GM12878 (cell line): Measurements from ENCODE around the gene FITM1. TPM values are rescaled to one million over a fixed set of nuclear protein-coding genes. Genes with fewer than 3 reads are reported as not detected.

ENCODE experiments used
- ATAC-seq: fragments of 200-7000 bp; cut with Tn5 transposase; 3 replicates; pipeline ENCODE4 v1.9.1; 2020; ENCODE audit warnings: mild to moderate bottlenecking, moderate library complexity
- BruUV-seq: library from RNA; stranded (reverse); fragments of 400-500 nt; replicated peaks from 2 replicates; lab custom pipeline; 2021; lab: Mats Ljungman, UMichigan
- CTCF ChIA-PET: fragments of 300-600 bp; sonication (Branson Sonifier 250); formaldehyde crosslinking; extraction: SDS; loops from one replicate; lab custom pipeline; 2021; ENCODE audit warnings: inconsistent platforms; lab: Yijun Ruan, JAX
- POLR2A ChIA-PET: fragments of 350-600 bp; formaldehyde crosslinking; extraction: SDS; loops from one replicate; lab custom pipeline; 2021; ENCODE audit warnings: inconsistent platforms; lab: Charles Lee
- RAD21 ChIA-PET: fragments of 300-600 bp; sonication (Branson Sonifier 250); formaldehyde crosslinking; loops from one replicate; lab custom pipeline; 2023; ENCODE audit warnings: antibody characterized with exemption; ENCODE audit not compliant: unreplicated experiment; lab: Charles Lee
- SMC1A ChIA-PET: fragments of 300-600 bp; sonication (Branson Sonifier 250); formaldehyde crosslinking; loops from one replicate; lab custom pipeline; 2023; ENCODE audit not compliant: unreplicated experiment, uncharacterized antibody; lab: Charles Lee
- DNase-seq: peaks from one replicate; pipeline ENCODE4 v3.0.0-alpha.2; 2011; ENCODE audit warnings: low read depth, low spot score
- FAIRE-seq: peaks from 3 replicates; lab custom pipeline; 2011; peaks lifted over from hg19 to GRCh38; lab: Jason Lieb, UNC
- H2AFZ ChIP-seq: 2 replicates; pipeline ENCODE4 v1.6.0; 2011; ENCODE audit warnings: low read depth, low read length, control low read depth; ENCODE audit not compliant: control insufficient read depth
- H3K27ac ChIP-seq: 2 replicates; pipeline ENCODE4 v1.5.1; 2011; ENCODE audit warnings: control low read depth; ENCODE audit not compliant: control insufficient read depth, insufficient read depth
- H3K27me3 ChIP-seq, 2 experiments: replicated peaks in 1 of 2; 2 replicates each; pipeline versions ENCODE4 v1.6.0 to v1.6.1; 2011; ENCODE audit warnings: low read length in 1 of 2; ENCODE audit not compliant: control insufficient read depth in 2 of 2, insufficient read depth in 2 of 2
- H3K36me3 ChIP-seq, 2 experiments: 2 replicates each; pipeline ENCODE4 v1.5.1; 2011; ENCODE audit warnings: low read length in 1 of 2; ENCODE audit not compliant: control insufficient read depth in 2 of 2, insufficient read depth in 2 of 2
- H3K4me1 ChIP-seq: 2 replicates; pipeline ENCODE4 v1.6.1; 2011; ENCODE audit warnings: mild to moderate bottlenecking, low read length, moderate library complexity, mixed read lengths; ENCODE audit not compliant: control insufficient read depth, insufficient read depth
- H3K4me2 ChIP-seq: 2 replicates; pipeline ENCODE4 v1.6.0; 2011; ENCODE audit warnings: control low read depth; ENCODE audit not compliant: control insufficient read depth, insufficient read depth
- H3K4me3 ChIP-seq: fragments of 200-600 bp; sonication (generic); 2 replicates; pipeline ENCODE4 v1.5.1; 2016
- H3K79me2 ChIP-seq: 2 replicates; pipeline ENCODE4 v1.6.0; 2011; ENCODE audit warnings: low read length; ENCODE audit not compliant: control insufficient read depth, insufficient read depth
- H3K9ac ChIP-seq: 2 replicates; pipeline ENCODE4 v1.8.0; 2011; ENCODE audit warnings: low read length, control low read depth, mixed read lengths; ENCODE audit not compliant: control insufficient read depth, insufficient read depth
- H3K9me3 ChIP-seq: replicated peaks from 3 replicates; pipeline ENCODE4 v1.5.1; 2011; ENCODE audit warnings: mild to moderate bottlenecking, low read length; ENCODE audit not compliant: control insufficient read depth, insufficient read depth
- H4K20me1 ChIP-seq: 2 replicates; pipeline ENCODE4 v1.6.0; 2011; ENCODE audit not compliant: control insufficient read depth, insufficient read depth
- BCL11A ChIP-seq: IDR thresholded peaks from 2 replicates; pipeline ENCODE4 v1.6.1; 2011; ENCODE audit warnings: low read depth, low read length
- BMI1 ChIP-seq: fragments of 450-650 bp; IDR thresholded peaks from 2 replicates; pipeline ENCODE4 v1.6.1; 2016; ENCODE audit warnings: mild to moderate bottlenecking, moderate library complexity, borderline replicate concordance
- E2F8 ChIP-seq: fragments of 450-650 bp; IDR thresholded peaks from 2 replicates; pipeline ENCODE4 v1.6.1; 2018; ENCODE audit warnings: mild to moderate bottlenecking, low read depth, moderate library complexity; ENCODE audit not compliant: partially characterized antibody
- IRF3 ChIP-seq: fragments of 450-650 bp; IDR thresholded peaks from 2 replicates; pipeline ENCODE4 v1.6.1; 2014; ENCODE audit warnings: mild to moderate bottlenecking
- NR2C2 ChIP-seq: IDR thresholded peaks from 2 replicates; pipeline ENCODE4 v1.6.1; 2011; ENCODE audit warnings: borderline replicate concordance, low read depth; ENCODE audit not compliant: control insufficient read depth, insufficient read length
- RAD51 ChIP-seq: fragments of 450-650 bp; IDR thresholded peaks from 2 replicates; pipeline ENCODE4 v1.6.1; 2016; ENCODE audit warnings: moderate library complexity, mild to moderate bottlenecking, inconsistent platforms
- SIX5 ChIP-seq: IDR thresholded peaks from 2 replicates; pipeline ENCODE4 v1.6.1; 2011; ENCODE audit warnings: mild to moderate bottlenecking, low read depth, low read length, moderate library complexity; ENCODE audit not compliant: severe bottlenecking
- TCF7 ChIP-seq: IDR thresholded peaks from 2 replicates; pipeline ENCODE4 v1.6.1; 2014; ENCODE audit warnings: antibody characterized with exemption, borderline replicate concordance
- ZBED1 ChIP-seq: IDR thresholded peaks from 2 replicates; pipeline ENCODE4 v1.6.1; 2016; ENCODE audit warnings: borderline replicate concordance
- ZNF207 ChIP-seq: fragments of 450-650 bp; IDR thresholded peaks from 2 replicates; pipeline ENCODE4 v1.6.1; 2014; ENCODE audit warnings: antibody characterized with exemption, mild to moderate bottlenecking, borderline replicate concordance
- WGBS: methylation state at CpG from one replicate; pipeline ENCODE4 v1.1.6; 2016; ENCODE audit warnings: low lambda C conversion rate; ENCODE audit not compliant: insufficient replicate concordance, insufficient coverage; ENCODE audit errors: missing lambda C conversion rate; 5-methylcytosine and 5-hydroxymethylcytosine counted together
- in situ Hi-C: fragments of 300-500 bp; cut with MboI; formaldehyde crosslinking; loops from 9 replicates; pipeline ENCODE4 v1.14.3; 2018; ENCODE audit warnings: mixed read lengths
- intact Hi-C: fragments of 100-400 bp; cut with micrococcal nuclease; formaldehyde crosslinking; loops from one replicate; pipeline ENCODE4 v1.14.2; 2022; ENCODE audit not compliant: unreplicated experiment
- polyA plus RNA-seq, 11 experiments: library from polyadenylated mRNA; depleted of rRNA in 4 of 11; unstranded in 6 of 11; stranded (reverse) in 5 of 11; fragments of >200 nt; fragmentation: Nextera tagmentation in 4 of 11; fragmentation: Illumina TruSeq in 1 of 11; extraction: Ambion mirVana in 4 of 11; extraction: Trizol in 1 of 11; gene quantifications; 1 replicate in 1 of 11; 2 replicates in 10 of 11; pipeline versions ENCODE4 v1.2.1 to v1.2.3, GENCODE V29; 2011 to 2016; ENCODE audit warnings: inconsistent platforms in 2 of 11, missing spikeins in 2 of 11, low read depth in 1 of 11
- total RNA-seq, 4 experiments: library from RNA; depleted of rRNA in 3 of 4; stranded (reverse); fragments of >200 nt in 3 of 4; fragmentation: Illumina TruSeq in 1 of 4; extraction: Trizol in 1 of 4; gene quantifications; 2 replicates each; pipeline versions ENCODE4 v1.2.1 to v1.2.3, GENCODE V29; 2013 to 2021

FITM1 gene
- total and polyA plus RNA-seq, 10 of the 15 experiments (the other 5 are each of a cell fraction or from before 2014, with no cell fraction given), result 0.11 to 1.9 (median 0.45) TPM; not detected in 2

GRCh38 chr14:24150993-24151392 is 20.5 kb downstream of the FITM1 start:
- H3K9me3 ChIP-seq, result no peaks in the 10 kb centered on the region; the same call in 2 of the 3 replicates
- DNase-seq, result no peak
- no peak for ATAC-seq
- no peak for FAIRE-seq
- peaks cover 34% of the 10 kb centered on the region for H3K79me2 ChIP-seq
- intact Hi-C loops, result no loop called here
- TF ChIP-seq BCL11A, result no peak
- TF ChIP-seq, all 136 proteins: peak for 0
- SMC1A ChIA-PET, result interaction anchor here (3.6 kb wide), 1 partner anchor 11 kb away, joined by 22 read pairs; the partner anchor contains the start of gene IRF9
- CTCF ChIA-PET, result interaction anchor here (2.2 to 8.2 kb wide), 2 partner anchors 10 to 42 kb away, joined by 6 to 63 read pairs; partner anchors contain the start of gene IRF9
- in situ Hi-C loops, result no loop called here
- 97% methylated on average over 9 of the region's 9 CpGs for WGBS
- Histone ChIP-seq H4K20me1 (no peaks in the 10 kb centered on the region), H3K4me1 (no peaks in the 10 kb centered on the region), H3K4me3 (no peak overlapping the region), H2AFZ (no peak overlapping the region), H3K4me2 (no peak overlapping the region), H3K9ac (no peak overlapping the region), H3K27ac (no peak overlapping the region), H3K36me3 (peaks cover 27 to 31% of the 10 kb centered on the region in 2 experiments), H3K27me3 (no peaks in the 10 kb centered on the region)
- RAD21 ChIA-PET, result no interaction called here
- POLR2A ChIA-PET, result interaction anchor here (0.7 to 2.6 kb wide), 5 partner anchors 10 to 44 kb away, joined by 3 to 21 read pairs (median 3); partner anchors contain the start of genes DCAF11, EMC9, IRF9 and NRL
- no TSS peak for BruUV-seq

GRCh38 chr14:24151404-24152080 is 21.1 kb downstream of the FITM1 start:
- ChIA-PET RAD21 (no interaction called here), CTCF (interaction anchor here (2.2 to 8.2 kb wide), 2 partner anchors 9 to 43 kb away, joined by 6 to 63 read pairs; partner anchors contain the start of gene IRF9), POLR2A (interaction anchor here (2.0 to 2.6 kb wide), 2 partner anchors 9 to 37 kb away, joined by 9 to 21 read pairs; partner anchors contain the start of genes DCAF11, IRF9 and NRL), SMC1A (interaction anchor here (3.6 kb wide), 1 partner anchor 10 kb away, joined by 22 read pairs; the partner anchor contains the start of gene IRF9)
- no peaks in the 10 kb centered on the region for H3K27me3 ChIP-seq
- DNase-seq (no peak), ATAC-seq (no peak), FAIRE-seq (no peak)
- H4K20me1 ChIP-seq, result no peaks in the 10 kb centered on the region
- no peaks in the 10 kb centered on the region for H3K4me1 ChIP-seq
- H3K4me2 ChIP-seq, result no peak overlapping the region
- H3K9me3 ChIP-seq, result no peaks in the 10 kb centered on the region; the same call in 2 of the 3 replicates
- no peak overlapping the region for H2AFZ ChIP-seq
- 98% methylated on average over 16 of the region's 16 CpGs for WGBS
- in situ Hi-C loops (no loop called here), intact Hi-C loops (no loop called here)
- peaks cover 29% of the 10 kb centered on the region for H3K79me2 ChIP-seq
- no peak overlapping the region for H3K27ac ChIP-seq
- H3K36me3 ChIP-seq, result peaks cover 27 to 31% of the 10 kb centered on the region in 2 experiments
- no TSS peak for BruUV-seq
- no peak overlapping the region for H3K9ac ChIP-seq
- no peak overlapping the region for H3K4me3 ChIP-seq
- TF ChIP-seq ZNF207, result no peak
- no peak for TF ChIP-seq BMI1
- TF ChIP-seq ZBED1, result no peak
- TF ChIP-seq RAD51, result no peak
- no peak for TF ChIP-seq IRF3
- no peak for TF ChIP-seq SIX5
- TF ChIP-seq TCF7, result no peak
- no peak for TF ChIP-seq NR2C2
- TF ChIP-seq E2F8, result no peak
